ENCODE measurements around the gene FOXP1.

DNA sequence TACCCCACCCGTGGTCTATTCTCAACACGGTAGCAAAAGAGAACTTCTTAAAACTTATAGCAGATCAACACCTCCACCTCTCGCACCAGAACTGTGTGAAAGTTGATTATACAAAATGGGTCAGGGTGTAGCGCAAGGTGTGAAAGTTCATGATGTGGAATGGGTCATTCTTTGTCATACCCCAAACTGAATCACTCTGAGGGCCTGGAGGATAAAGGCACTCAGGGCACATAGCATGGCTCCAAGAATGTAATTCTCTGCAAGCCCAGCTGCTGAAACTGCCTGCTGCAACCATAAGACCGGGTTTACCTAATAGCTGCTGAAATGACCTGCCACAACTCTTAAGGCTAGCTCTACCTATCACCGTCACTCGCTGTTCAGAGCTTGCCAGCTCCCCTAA is 70.0 kb downstream of the FOXP1 start:
- TF ChIP-seq, protein P1, sequence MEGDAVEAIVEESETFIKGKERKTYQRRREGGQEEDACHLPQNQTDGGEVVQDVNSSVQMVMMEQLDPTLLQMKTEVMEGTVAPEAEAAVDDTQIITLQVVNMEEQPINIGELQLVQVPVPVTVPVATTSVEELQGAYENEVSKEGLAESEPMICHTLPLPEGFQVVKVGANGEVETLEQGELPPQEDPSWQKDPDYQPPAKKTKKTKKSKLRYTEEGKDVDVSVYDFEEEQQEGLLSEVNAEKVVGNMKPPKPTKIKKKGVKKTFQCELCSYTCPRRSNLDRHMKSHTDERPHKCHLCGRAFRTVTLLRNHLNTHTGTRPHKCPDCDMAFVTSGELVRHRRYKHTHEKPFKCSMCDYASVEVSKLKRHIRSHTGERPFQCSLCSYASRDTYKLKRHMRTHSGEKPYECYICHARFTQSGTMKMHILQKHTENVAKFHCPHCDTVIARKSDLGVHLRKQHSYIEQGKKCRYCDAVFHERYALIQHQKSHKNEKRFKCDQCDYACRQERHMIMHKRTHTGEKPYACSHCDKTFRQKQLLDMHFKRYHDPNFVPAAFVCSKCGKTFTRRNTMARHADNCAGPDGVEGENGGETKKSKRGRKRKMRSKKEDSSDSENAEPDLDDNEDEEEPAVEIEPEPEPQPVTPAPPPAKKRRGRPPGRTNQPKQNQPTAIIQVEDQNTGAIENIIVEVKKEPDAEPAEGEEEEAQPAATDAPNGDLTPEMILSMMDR (IDR thresholded peaks at IDR 0.05), result no peak
- TF ChIP-seq POLR2AphosphoS5 (IDR thresholded peaks at IDR 0.05), result no peak

Data from esophagus muscularis mucosa (tissue), 3 donors.